Effector CD8-positive, alpha-beta T cell (primary cell): ENCODE measurements around the gene YOD1.

ENCODE experiments used
- DNase-seq: peaks from one replicate; lab custom pipeline; 2025; lab: John Stamatoyannopoulos, UW
- total RNA-seq, 4 experiments: gene quantifications; one replicate each; lab custom pipeline; 2026; lab: John Stamatoyannopoulos, UW

The YOD1 gene
- 29.2 to 50.4 (median 38.9) reads per million in 4 experiments for total RNA-seq

- DNase-seq, result no peak
Measured at GRCh38 chr1:207051191-207051943, at the start of gene YOD1. YOD1 (minus strand) TSS chr1:207051208; CDS start chr1:207051030, 178 bp downstream.

DNA sequence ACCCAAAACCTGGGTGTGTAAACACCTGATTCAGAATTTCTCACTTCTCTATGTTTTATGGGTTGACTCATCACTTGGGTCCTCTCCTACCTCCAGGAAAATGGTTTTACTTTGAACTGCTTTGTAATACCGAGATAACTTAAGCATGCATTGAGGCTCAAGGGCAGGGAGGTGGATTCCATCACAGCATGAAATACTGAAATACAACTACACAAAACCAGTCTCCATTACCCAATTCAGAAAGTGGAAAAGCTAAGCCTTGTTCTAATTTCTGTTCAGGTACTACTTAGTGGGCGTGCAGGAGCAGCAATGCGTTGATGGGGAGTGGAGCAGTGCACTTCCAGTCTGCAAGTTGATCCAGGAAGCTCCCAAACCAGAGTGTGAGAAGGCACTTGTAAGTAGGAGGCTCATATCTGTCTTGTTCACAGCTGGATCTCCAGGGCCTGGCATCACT is 46.9 kb upstream of the YOD1 start:
- DNase-seq, result no peak

GRCh38 chr1:207093944-207094343 is 42.9 kb upstream of the YOD1 start:
- DNase-seq, result no peak

DNA sequence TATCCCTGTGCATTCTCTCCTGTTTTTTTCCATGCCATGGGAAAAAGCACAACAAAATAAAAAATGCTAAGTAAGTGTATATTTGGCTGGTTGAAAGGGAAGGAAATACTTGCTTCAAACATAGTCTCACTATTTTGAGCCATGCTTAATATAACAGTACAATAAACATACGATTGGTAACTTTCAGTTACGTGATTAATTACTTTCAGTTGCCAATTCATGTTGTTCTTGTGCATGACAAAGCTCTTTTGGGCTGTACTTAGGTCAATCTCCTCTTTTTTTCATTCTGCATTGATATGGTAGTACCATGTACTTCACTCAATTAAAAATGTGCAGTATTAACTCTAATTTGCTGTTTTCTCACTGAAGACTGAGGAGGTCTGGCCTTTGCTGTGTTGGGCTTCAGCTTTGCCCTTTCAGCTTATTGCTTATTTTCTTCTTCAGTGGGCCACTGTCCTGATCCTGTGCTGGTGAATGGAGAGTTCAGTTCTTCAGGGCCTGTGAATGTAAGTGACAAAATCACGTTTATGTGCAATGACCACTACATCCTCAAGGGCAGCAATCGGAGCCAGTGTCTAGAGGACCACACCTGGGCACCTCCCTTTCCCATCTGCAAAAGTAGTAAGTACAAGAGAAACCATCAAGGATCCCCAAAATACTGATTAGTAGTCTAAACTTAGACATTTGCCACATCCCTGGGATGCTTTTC is 40.3 kb upstream of the YOD1 start:
- no peak for DNase-seq

- no peak for DNase-seq
Measured at GRCh38 chr1:207089627-207090355, 38.8 kb upstream of the YOD1 start.

- no peak for DNase-seq
Measured at GRCh38 chr1:207088701-207089626, 38.0 kb upstream of the YOD1 start, which contains the start of gene C4BPB. C4BPB (plus strand) TSS chr1:207088860; CDS start chr1:207089532, 672 bp downstream.

GRCh38 chr1:207088161-207088560 is 37.2 kb upstream of the YOD1 start:
- DNase-seq, result no peak

DNA sequence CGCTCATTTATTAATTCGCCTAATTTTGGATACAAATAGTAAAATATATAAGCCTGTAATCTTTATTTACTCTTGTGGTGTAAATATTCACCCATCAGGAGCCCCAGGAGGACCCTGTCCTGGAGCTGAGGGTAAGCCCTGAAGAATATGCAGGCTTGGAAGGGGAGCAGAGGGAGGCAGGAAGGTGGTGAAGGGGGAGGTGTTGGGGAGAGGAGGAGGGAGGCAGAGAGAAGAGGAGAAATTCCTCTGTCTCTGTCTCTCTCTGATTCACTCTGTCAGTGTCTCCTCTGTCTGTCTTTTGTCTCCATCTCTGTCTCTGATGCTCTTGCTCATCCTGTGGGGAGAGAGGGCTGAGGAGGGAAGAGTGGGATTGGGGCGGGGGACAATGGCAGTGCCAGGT is 34.9 kb upstream of the YOD1 start:
- DNase-seq, result no peak

- DNase-seq, result peak; percentile 30
Measured at GRCh38 chr1:207084701-207085180, 33.7 kb upstream of the YOD1 start.

GRCh38 chr1:207084232-207084631 is 33.2 kb upstream of the YOD1 start:
- no peak for DNase-seq

GRCh38 chr1:207081806-207082205 is 30.8 kb upstream of the YOD1 start:
- DNase-seq, result no peak

DNA sequence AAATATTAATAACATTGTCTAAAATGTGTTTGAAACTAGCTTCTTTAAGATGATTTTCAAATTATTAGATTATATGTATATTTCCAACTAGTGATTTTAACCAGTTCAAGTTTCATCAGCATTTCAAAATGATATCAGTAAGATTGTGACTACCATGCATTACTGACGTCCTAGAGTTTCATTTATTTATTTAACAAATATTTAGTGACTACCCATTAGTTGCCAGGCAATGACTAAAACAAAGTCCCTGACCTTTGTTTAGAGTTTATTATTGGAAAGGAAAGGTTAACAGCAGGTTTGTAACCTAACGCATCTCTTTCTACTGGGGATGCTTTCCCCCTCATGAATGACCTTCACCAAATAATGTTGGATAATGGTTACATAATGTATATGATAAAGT is 30.1 kb upstream of the YOD1 start:
- no peak for DNase-seq

- no peak for DNase-seq
Measured at GRCh38 chr1:207079706-207080241, 28.8 kb upstream of the YOD1 start.

GRCh38 chr1:207078578-207079132 is 27.6 kb upstream of the YOD1 start:
- no peak for DNase-seq

DNA sequence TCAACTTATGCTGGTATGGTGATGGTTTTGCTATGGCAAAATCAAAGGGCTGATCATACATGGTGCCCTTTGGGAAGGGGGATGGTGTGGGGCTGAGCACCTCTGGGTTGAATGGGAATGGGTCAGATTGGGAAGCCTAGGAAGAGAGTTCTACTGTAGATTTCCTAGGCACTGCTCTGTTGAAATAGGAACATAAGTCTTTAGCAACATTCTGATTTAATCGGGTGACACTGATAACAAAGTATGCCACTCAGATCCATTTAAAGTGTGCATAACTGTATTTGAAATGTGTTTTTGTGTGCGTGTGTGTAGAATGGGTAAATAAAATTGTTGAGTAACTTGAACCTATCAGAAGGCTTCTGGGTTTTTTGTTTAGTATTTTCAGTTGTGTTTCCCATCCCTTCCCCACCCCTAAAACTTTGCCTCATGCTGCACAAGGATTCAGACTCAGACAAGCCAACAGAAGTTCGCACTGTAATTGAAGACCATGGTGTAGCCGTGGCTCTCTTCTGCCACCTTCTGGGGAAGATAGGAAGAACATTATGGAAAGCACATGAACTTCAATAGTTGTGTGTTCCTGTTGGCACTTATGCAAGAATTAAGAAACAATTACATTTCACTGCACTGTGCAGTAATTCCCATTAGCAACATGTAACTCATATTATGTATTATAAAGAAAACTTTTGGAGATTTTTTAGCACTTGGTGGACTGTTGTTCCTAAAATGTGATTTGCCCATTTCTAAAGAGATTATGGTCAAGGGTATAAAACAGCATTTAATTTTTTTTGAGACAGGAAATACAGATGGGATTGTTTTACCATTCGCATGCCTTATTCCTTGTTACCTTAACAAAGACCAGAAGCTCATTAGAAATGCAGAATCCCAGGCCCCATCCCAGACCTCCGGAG is 26.7 kb upstream of the YOD1 start:
- peak; percentile 38 for DNase-seq

- DNase-seq, result no peak
Measured at GRCh38 chr1:207077012-207077411, 26.0 kb upstream of the YOD1 start.

- no peak for DNase-seq
Measured at GRCh38 chr1:207076181-207076955, 25.4 kb upstream of the YOD1 start.
